SU-DHL-6 (cell line): ENCODE results near the gene PDZRN3.

Experiments
- EZH2phosphoT487 ChIP-seq: fragments of 200-600 bp; sonication (generic), shearing (Covaris generic); conservative IDR thresholded peaks from 2 replicates; pipeline ENCODE4 v1.6.1; 2018; ENCODE audit warnings: mild to moderate bottlenecking, antibody characterized with exemption, low read length, moderate library complexity, mixed read lengths
- TF ChIP-seq, protein P1 (sequence below): fragments of 200-600 bp; sonication (generic); IDR thresholded peaks from one replicate; pipeline ENCODE4 v1.5.1; 2017; ENCODE audit warnings: antibody characterized with exemption, mild to moderate bottlenecking, low read length, moderate library complexity; ENCODE audit not compliant: insufficient read depth, poor library complexity, severe bottlenecking

DNA sequence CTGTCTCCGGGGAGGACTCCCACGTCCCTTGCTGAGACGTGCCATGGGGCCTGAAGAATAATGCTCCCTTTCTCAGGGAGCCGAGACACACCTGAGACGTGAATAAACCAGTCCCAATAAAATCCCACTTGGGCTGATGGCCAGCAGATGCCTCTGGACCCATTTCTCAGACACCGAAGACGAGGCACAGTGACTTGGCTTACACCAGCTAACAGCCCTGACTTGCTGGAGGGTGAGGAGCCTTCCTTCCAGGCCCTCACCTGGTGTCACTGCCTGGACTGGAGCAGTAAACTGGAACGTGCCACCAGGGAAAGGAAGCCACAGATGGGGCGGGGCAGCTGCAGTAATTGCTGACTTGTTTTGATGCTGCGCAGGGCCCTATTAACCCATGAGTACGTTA, 189.7 kb downstream of the PDZRN3 start:
- TF ChIP-seq, protein P1, sequence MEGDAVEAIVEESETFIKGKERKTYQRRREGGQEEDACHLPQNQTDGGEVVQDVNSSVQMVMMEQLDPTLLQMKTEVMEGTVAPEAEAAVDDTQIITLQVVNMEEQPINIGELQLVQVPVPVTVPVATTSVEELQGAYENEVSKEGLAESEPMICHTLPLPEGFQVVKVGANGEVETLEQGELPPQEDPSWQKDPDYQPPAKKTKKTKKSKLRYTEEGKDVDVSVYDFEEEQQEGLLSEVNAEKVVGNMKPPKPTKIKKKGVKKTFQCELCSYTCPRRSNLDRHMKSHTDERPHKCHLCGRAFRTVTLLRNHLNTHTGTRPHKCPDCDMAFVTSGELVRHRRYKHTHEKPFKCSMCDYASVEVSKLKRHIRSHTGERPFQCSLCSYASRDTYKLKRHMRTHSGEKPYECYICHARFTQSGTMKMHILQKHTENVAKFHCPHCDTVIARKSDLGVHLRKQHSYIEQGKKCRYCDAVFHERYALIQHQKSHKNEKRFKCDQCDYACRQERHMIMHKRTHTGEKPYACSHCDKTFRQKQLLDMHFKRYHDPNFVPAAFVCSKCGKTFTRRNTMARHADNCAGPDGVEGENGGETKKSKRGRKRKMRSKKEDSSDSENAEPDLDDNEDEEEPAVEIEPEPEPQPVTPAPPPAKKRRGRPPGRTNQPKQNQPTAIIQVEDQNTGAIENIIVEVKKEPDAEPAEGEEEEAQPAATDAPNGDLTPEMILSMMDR, result no peak
- TF ChIP-seq EZH2phosphoT487, result no peak
